GM19035 (cell line): ENCODE data around the gene ZBTB6.
"Not testable (repeated sequence)": the region's sequence is repeated elsewhere in the genome, so short reads cannot be mapped to it uniquely, and the experiment has no call there.

Experiments
- ATAC-seq: cut with Tn5 transposase; IDR thresholded peaks from one replicate; pipeline ENCODE4 v1.9.1; 2021; ENCODE audit not compliant: unreplicated experiment

The ZBTB6 gene

GRCh38 chr9:122929796-122930354 is 16.8 kb upstream of the ZBTB6 start:
- no peak for ATAC-seq

GRCh38 chr9:122923947-122924346 is 10.8 kb upstream of the ZBTB6 start:
- ATAC-seq, result no peak

- no peak for ATAC-seq
Observed at GRCh38 chr9:122922713-122923112, 9.6 kb upstream of the ZBTB6 start.

- no peak for ATAC-seq
Observed at GRCh38 chr9:122918310-122918709, 5.2 kb upstream of the ZBTB6 start.

- no peak for ATAC-seq
Observed at GRCh38 chr9:122912671-122912963, 506 bp downstream of the ZBTB6 start.

GRCh38 chr9:122906122-122906521 is 7.0 kb downstream of the ZBTB6 start:
- ATAC-seq, result not testable (repeated sequence)

- ATAC-seq, result peak; percentile 88
Observed at GRCh38 chr9:122904823-122905710, 8.1 kb downstream of the ZBTB6 start, which contains the start of gene RC3H2. Gene RC3H2, minus strand, starts transcription at chr9:122905359. Its CDS starts 7,850 bp downstream, at chr9:122897509.

- ATAC-seq, result peak; percentile 23
Observed at GRCh38 chr9:122904466-122904822, 8.7 kb downstream of the ZBTB6 start.

- no peak for ATAC-seq
Observed at GRCh38 chr9:122900791-122901190, 12.3 kb downstream of the ZBTB6 start.

GRCh38 chr9:122897969-122898368 is 15.2 kb downstream of the ZBTB6 start:
- ATAC-seq, result no peak

- ATAC-seq, result no peak
Observed at GRCh38 chr9:122888480-122888879, 24.6 kb downstream of the ZBTB6 start.

GRCh38 chr9:122883125-122883524 is 30.0 kb downstream of the ZBTB6 start:
- ATAC-seq, result no peak

- no peak for ATAC-seq
Observed at GRCh38 chr9:122879443-122879842, 33.7 kb downstream of the ZBTB6 start.

GRCh38 chr9:122875523-122875922 is 37.6 kb downstream of the ZBTB6 start:
- no peak for ATAC-seq

- not testable (repeated sequence) for ATAC-seq
Observed at GRCh38 chr9:122867276-122867675, 45.8 kb downstream of the ZBTB6 start.

- no peak for ATAC-seq
Observed at GRCh38 chr9:122866079-122866478, 47.0 kb downstream of the ZBTB6 start.

- ATAC-seq, result no peak
Observed at GRCh38 chr9:122865300-122865699, 47.8 kb downstream of the ZBTB6 start.

GRCh38 chr9:122863407-122863806 is 49.7 kb downstream of the ZBTB6 start:
- ATAC-seq, result no peak

- no peak for ATAC-seq
Observed at GRCh38 chr9:122860319-122861142, 52.6 kb downstream of the ZBTB6 start.
